ENCODE results near the gene TNFRSF4.

Gene TNFRSF4

DNA sequence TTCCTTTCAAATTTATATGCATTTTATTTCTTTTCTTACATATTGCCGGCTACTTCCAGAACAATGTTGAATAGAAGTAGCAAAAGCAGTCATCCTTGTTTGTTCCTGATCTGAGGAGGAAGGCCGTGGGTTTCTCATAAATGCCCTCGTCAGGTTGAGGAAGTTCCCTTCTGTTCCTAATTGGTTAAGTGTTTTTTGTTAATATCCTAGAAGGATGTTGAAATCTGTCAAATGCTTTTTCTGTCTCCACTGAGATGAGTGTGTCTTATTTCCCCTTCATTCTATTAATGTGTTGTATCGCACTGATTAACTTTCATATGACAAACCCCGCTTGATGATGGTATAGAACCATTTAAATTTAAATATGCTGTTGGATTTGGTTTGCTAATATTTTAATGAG, 24.8 kb downstream of the TNFRSF4 start:
- DNase-seq (ENCODE audit: low read depth, low spot score), result no peak
- POLR2A ChIA-PET, result no interaction called here
- H3K4me3 ChIP-seq (ENCODE audit: low read depth, low read length), result no peak overlapping the region
- CTCF ChIA-PET, result no interaction called here
- no peak for TF ChIP-seq CTCF (IDR thresholded peaks at IDR 0.05; ENCODE audit: insufficient read depth, low read length, missing control alignments)

DNA sequence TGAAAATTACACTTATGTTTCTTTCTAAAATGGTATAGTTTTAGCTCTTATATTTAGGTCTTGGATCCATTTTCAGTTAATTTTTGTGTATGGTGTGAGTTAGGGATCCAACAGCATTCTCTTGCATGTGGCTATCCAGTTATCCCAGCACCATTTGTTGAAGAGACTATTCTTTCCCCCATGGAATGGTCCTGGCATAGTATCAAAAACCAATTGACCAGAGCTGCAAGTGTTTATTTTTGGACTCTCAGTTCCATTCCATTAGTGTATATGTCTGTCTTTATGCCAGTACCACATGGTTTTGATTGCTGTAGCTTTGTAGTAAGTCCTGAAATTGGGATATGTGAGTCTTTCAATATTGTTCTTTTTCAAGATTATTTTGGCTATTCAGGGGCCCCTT, 26.0 kb downstream of the TNFRSF4 start:
- DNase-seq (ENCODE audit: low read depth, low spot score), result no peak
- POLR2A ChIA-PET, result no interaction called here
- CTCF ChIA-PET, result interaction anchor here (0.6 to 1.4 kb wide), 3 partner anchors 8 to 19 kb away, joined by 3 to 4 read pairs (median 4); no protein-coding TSS in a partner anchor
- TF ChIP-seq CTCF (IDR thresholded peaks at IDR 0.05; ENCODE audit: insufficient read depth, low read length, missing control alignments), result no peak
- no peak overlapping the region for H3K4me3 ChIP-seq (ENCODE audit: low read depth, low read length)

DNA sequence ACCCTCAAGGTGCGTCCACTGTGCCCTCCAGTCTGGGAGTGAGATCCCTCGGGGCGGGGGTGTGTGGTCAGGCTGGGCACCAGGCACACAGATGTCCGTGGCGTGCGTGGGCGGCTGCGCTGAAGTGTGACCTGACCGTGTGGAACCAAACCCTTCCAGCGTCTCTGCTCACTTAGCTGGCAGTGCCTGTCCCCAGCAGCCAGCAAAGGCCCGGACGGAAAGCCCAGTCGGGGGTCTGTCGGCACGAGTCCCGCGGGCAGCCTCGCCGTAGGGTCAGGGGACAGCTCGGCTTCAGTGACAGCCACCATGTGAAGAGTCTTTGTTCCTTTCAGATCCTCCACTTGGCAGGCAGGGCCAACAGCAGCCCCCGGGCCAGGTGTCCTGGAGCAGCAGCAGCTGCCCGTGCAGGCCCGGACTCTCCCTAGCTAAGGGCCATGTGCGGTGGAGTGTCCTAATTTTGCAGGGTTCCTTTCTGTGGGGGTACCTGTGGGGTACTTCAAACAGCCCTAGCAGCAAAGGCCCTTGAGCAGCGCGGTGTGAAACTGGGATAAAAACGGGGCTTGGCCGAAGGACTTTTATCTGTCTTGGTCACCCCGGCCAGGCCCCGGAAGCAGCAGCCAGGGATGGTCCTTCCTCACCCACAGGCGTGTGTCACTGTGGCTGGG, 28.7 kb downstream of the TNFRSF4 start:
- no peak overlapping the region for H3K4me3 ChIP-seq (ENCODE audit: low read depth, low read length)
- DNase-seq (ENCODE audit: low read depth, low spot score), result no peak
- CTCF ChIA-PET, result no interaction called here
- POLR2A ChIA-PET, result no interaction called here
- TF ChIP-seq CTCF (IDR thresholded peaks at IDR 0.05; ENCODE audit: insufficient read depth, low read length, missing control alignments), result no peak

DNA sequence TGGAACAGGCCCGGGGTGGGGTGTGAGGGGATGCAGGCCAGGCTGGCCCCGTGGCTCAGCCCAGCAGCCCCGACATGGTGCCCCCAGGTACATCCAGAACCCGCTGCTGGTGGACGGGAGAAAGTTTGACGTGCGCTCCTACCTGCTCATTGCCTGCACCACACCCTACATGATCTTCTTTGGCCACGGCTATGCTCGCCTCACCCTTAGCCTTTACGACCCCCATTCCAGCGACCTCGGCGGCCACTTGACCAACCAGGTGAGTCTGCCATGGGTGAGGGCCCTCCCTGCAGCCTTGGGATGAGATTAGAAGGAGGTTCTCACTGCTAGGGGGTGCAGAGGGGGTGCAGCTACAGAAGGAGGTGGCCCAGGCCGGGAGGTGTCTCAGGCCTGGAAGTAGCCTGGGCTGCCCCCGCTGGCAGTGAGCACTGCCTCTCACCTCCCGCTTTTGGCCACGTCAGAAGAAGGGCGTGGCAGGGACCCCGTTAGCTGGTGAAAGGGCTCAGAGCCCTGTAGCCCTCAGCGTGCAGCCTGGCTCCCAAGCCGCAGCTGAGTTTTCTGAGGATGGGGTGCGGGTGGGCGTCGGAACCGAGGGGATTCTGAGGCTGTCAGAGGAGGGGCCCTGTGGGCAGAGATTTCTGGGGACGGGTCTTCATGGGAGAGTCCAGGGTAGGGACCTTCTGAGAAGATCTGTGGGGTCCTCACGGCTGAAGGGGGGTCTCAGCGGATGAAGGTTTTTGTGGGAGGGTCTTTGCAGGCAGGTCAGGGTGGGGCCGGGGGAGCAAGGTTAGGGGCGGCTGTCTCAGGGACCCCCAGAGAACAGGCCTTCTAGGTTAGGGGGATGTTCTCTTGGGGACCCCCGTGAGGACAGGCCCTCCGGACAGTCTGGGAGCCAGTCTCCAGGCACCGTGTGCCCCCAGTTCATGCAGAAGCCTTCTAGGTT, 29.8 kb downstream of the TNFRSF4 start:
- ChIA-PET POLR2A (no interaction called here), CTCF (no interaction called here)
- no peak for DNase-seq (ENCODE audit: low read depth, low spot score)
- TF ChIP-seq CTCF (IDR thresholded peaks at IDR 0.05; ENCODE audit: insufficient read depth, low read length, missing control alignments), result no peak
- H3K4me3 ChIP-seq (ENCODE audit: low read depth, low read length), result no peak overlapping the region

DNA sequence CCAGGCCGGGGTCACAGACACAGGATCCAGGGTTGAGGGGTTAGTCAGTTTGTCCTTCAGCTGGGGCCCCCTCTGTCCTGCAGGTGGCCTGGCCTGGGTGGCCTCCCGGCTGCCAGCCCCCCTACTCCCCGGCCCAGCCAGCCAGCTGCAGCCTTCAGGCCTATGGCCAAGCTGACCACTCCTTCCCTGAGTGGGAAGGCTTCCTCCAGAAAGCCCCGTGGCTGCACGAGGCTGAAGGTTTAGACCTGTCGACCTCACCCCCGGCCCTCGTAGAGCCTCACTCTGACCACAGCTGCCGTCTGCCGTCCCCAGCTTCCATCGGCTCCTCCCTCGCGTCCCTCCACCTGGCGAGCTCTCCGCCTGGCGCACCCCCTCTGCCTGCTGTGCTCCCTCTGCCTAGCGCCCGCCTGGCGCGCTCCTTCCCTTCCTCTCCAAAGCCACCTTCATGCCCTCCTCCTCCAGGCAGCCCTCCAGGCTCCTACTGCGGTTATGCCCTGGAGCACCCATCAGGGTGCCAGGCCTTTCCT, 30.7 kb downstream of the TNFRSF4 start:
- ChIA-PET POLR2A (no interaction called here), CTCF (no interaction called here)
- DNase-seq (ENCODE audit: low read depth, low spot score), result no peak
- no peak for TF ChIP-seq CTCF (IDR thresholded peaks at IDR 0.05; ENCODE audit: insufficient read depth, low read length, missing control alignments)
- H3K4me3 ChIP-seq (ENCODE audit: low read depth, low read length), result no peak overlapping the region
